Adrenal gland (tissue), 5 donors: ENCODE measurements around the gene RNLS.

Experiments
- POLR2A ChIP-seq, 2 donors: fragments of 450-650 bp; IDR thresholded peaks; one replicate each; pipeline ENCODE4 v1.6.1; 2017; ENCODE audit warnings: antibody characterized with exemption in 2 of 2, mild to moderate bottlenecking in 2 of 2, moderate library complexity in 1 of 2
- TF ChIP-seq, protein P1 (sequence below), 6 experiments: fragments of 450-650 bp in 4 of 6; fragments of 200-600 bp in 2 of 6; sonication (generic) in 1 of 6; IDR thresholded peaks; 1 replicate in 5 of 6; 2 replicates in 1 of 6; pipeline versions ENCODE4 v1.5.1 to v1.8.0; 2016 to 2021; ENCODE audit warnings: antibody characterized with exemption in 6 of 6, mild to moderate bottlenecking in 2 of 6, moderate library complexity in 1 of 6
- donor health status: DM: no; HTN: no; CAD: no.

DNA sequence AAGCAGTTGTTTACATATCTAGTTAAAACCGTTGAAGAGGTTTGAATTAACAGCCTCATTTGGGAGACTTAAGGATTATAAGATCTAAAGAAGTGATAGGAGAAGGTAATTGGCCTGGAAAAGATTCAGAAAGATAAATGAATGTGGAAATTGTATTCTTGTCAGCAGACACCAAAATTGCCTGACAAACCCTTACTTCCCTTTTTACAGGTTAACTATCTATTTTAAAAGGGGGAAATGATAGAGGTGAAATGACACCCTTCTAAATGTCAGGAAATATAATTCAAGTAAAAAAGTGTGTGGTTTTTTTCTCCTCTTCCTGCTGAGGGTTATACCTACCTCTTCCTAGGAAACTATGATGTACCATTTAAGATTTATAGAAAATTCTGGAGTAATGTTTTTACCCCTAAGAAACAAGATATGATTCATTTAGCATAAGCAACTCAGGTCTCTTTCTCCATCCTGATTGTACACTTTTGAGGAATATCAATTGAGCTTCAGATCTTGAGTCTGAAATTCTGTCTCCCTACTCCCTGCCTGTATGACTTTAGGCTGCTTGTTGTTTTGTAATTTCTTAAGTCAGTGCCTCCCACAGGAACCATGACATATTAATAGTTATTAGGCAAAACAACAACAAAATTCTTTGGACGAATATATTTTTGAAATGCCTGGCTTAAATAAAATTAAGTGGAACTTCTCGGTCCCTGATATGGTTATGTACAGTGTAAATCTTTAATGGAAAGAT lies 250.4 kb downstream of the RNLS start:
- TF ChIP-seq POLR2A (IDR thresholded peaks at IDR 0.05), result no peak
- TF ChIP-seq, protein P1, sequence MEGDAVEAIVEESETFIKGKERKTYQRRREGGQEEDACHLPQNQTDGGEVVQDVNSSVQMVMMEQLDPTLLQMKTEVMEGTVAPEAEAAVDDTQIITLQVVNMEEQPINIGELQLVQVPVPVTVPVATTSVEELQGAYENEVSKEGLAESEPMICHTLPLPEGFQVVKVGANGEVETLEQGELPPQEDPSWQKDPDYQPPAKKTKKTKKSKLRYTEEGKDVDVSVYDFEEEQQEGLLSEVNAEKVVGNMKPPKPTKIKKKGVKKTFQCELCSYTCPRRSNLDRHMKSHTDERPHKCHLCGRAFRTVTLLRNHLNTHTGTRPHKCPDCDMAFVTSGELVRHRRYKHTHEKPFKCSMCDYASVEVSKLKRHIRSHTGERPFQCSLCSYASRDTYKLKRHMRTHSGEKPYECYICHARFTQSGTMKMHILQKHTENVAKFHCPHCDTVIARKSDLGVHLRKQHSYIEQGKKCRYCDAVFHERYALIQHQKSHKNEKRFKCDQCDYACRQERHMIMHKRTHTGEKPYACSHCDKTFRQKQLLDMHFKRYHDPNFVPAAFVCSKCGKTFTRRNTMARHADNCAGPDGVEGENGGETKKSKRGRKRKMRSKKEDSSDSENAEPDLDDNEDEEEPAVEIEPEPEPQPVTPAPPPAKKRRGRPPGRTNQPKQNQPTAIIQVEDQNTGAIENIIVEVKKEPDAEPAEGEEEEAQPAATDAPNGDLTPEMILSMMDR (IDR thresholded peaks at IDR 0.05), result no peak
